Islet of Langerhans (tissue), 1 donor: Measurements from ENCODE around the gene ACTR1B.
"Not testable (repeated sequence)": the region's sequence is repeated elsewhere in the genome, so short reads cannot be mapped to it uniquely, and the experiment has no call there.

Experiments
- FAIRE-seq: peaks from one replicate; lab custom pipeline; 2011; peaks lifted over from hg19 to GRCh38; lab: Jason Lieb, UNC

Gene ACTR1B

DNA sequence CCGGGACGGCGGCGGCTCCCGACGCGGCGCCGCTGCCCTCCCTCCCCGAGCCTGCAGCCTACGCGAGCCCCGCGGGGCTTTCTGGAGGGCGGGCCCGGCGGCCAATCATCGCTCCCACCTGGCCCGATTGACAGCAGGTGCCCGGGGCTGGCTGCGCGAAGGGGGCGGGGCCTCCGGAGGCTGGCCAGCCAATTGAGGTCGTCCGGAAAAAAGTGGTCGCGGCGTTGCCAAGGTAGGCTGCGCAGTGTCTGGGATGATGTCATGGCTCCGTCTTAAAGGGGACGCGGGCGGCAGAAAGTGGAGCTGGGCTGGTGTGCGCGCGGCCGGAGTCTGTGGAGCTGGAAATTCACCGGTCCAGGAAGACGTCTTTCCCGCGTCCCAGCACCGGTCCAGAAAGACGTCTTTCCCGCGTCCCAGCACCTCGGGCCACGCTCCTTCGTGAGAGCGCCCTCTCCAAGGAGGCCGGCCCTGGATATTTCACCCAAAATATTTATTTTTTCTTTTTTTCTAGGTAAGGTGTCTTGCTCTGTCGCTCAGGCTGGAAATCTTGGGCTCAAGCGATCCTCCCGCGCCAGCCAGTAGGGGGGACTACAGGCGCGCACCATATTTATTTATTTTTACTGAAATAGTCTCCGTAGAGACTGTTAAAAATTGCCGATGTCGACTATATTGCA, at the start of gene ACTR1B:
TSS of gene ACTR1B (minus strand) at position 83 of the 674 bp plus-strand sequence. CDS start 154 bp downstream, outside the sequence.
- FAIRE-seq: peak; percentile 5

DNA sequence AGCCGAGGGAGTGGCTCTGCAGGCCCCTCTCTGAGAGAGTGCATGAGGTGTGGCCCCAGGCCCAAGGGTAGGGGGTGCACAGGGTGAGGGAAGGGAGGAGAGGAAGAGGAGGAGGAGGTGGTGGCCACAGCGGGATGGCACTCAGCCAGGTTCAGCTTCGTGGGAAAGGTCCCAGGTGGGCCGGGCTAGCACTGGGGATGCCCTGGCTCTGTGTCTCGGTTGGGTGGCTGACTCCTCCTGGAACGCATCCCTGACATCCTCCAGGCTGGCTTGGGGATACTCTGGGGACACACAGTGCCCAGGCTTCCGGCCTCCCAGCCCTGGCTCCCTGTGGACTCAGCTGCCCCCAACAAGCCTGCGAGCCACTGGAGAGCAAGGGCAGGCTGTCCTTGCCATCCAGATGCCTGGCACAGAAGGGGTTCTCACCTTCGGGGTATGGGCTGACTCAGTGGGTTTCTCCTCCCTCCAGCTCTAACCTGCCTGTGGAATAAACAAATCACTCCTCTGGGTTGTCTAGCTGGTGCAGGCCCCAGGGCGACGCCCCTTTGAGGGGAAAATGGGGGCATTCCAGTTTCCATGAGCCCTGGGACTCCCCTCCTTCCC, 49.0 kb upstream of the ACTR1B start:
- no peak for FAIRE-seq

DNA sequence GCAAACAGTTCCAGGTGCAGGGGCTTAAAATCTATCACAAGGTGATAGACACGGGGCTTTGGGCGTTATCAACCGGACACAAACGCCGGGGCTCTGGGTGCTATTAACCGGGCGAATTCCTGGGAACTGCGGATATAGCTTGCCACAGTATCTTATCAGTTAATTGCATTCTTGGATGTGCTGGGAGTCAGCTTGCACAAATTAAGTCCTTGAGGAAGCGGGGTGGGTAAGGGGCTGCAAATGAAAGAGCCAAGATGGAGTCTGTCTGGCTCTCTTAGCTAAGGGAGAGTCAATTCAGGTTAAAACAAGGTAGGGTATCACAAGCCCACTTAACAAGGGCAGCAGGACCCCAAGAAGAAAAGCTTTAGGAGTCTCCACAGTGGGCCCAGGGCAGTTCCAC, 48.3 kb upstream of the ACTR1B start:
- not testable (repeated sequence) for FAIRE-seq

DNA sequence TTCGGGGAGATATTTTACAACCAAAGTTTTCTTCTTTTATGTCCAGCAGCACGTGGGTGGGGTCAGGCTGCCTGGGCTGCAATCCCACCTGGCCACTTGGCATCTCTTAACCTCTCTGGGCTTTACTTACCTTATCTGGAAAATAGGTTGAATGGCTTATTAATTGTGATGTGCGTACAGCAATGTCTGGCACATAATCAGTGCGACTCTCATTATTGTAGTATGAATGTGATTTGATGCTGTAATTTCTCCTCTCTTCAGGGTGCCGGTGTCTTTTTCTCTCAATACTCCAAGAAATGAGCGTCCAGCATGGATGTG, 47.5 kb upstream of the ACTR1B start:
- no peak for FAIRE-seq

DNA sequence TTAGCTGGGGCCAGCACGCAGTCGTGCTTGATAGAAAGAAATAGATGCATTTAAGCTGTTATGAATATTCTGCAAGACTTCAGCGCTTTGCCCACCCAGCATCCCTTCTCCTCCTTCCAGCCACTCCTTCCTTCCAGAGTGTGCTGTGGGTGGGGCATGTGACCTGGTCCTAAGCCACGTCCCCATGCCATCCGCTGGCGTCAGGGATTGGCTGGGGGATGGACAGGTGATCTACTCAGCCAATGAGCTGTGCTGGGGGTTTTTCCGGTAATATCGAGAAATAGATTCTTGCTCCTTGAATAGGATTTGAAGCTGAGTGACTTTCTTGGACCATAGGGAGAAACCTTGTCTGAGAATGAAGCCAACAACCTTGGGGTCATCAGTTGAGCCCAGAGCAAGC, 44.8 kb upstream of the ACTR1B start:
- no peak for FAIRE-seq

DNA sequence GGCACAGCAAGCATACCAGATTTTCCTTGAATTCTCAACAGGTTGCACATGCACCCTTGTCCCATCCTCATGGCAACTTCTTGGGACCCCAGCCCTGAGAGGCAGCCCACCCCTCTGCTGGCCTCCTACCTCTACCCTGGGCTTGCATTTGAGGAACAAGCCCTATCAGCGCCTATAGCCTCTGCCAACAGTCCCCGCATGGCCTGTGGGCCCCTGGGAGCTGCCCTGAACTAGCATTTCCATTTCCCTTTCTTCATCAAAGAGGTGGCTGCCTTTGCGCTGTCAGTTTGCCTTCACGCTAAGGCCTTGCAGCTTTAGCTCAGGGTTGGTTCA, 44.2 kb upstream of the ACTR1B start:
- no peak for FAIRE-seq

DNA sequence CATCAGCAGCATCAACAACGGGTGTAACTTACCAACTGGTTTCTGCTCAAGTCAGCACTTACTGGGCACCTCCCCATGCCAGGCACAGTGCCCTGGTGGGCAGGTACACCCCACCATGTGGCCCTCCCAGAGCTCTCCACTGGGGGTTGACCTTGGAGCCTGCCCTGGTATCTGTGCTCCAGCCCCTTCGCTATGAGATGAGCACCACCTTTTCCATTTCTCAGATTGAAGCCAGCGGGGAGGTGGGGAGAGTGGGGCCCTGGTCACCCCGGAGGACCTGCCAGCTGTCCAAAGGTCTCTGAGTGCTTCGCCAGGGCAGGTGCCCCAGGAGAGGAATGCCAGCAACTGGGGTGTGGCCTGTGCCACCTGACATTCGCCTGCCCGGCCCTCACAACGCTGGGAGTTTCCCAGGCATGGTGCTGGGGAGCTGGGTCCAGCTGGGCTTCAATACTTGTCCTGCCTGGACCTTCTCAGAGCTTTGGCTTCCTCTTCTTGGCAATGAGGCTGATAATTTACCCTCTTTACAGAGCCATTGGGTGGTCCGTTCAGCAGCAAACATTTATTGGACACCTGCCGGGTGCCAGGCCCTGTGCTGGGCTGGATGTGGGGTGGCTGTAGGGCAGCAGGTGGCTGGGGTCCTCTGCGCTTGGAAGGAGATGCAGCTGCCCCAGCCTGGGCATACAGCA, 43.7 kb upstream of the ACTR1B start:
- FAIRE-seq: no peak

DNA sequence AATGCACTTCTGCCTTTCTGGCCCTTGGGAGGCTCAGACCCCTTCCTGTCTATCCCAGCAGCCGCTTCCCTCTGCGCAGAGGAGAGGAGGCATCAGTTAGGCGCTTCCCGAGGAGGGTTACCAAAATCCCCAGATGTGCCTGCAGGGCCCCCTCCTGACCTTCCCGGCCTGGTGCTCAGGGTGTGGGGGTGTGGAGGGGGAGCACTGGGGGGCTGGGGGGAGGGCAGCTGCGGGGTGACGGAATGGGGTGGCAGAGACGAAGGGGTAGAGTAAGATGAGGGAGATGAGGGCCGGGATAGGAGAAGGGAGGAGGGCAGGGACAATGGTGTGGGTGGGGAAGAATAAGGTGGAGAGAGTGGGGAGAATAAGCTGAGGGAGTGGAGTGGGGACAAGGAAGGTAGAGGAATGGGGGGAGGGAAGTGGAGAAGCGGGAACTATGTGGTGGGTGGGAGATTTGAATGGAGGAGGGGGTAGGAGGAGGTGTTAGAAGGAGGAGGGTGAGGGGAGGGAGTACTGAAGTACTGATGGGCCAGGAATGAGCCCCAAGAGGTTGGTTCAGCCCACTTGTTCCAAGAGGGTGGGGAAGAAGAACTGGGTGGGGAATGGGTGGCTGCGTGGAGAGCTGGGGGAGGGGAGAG, 43.0 kb upstream of the ACTR1B start:
- no peak for FAIRE-seq

DNA sequence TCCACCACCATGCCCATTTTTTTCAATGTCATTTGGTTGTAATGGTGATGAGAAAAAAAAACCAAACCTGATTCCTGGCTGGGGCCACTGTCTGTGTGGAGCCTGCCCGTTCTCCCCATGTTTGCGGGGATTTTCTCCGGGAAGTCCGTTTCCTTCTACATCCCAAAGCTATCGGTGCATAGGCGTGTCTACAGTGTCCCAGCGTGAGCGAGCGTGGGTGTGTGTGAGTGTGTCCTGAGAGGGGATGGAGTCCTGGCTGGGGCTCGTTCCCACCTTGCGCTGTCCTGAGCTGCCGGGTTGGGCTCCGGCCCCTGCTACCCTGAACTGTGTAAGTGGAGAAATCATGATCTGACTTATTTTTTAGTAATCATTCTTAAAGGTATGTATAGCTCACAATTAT, 42.3 kb upstream of the ACTR1B start:
- FAIRE-seq: no peak

DNA sequence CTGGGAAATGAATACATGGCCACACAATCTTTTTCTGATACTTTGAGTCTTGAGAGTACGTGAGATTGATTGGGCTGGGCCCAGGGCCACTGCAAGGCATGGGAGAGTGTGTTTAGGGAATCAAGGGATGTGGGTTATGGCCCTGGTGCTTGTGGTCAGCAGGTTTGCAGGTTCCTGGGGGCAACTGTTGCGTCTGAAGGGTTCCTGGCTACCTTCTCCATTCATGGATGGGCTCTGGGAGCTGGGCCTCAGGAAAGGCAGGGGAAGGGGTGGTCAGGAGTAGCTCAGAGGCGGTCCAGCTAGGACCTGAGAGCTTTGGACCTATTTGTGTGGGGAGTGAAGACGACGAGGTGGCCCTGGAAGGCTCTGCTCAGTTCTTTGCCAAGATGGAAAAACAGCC, 41.1 kb upstream of the ACTR1B start:
- no peak for FAIRE-seq

DNA sequence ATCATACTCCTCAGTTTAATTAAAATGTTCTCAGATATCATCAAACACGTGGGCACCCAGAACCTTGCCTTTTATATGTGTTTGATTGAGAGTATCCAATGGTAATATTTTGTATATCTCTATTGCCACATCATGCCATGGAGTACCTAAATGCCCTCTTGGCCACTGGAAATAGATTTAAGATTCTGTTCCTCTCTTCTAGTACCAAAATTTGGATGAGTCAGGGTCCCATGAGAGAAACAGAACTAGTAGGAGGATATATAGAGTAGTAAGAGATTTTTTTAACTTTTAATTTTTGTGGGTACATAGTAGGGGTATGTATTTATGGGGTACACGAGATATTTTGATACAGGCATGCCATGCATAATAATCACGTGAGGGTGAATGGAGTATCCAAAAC, 39.9 kb upstream of the ACTR1B start:
- FAIRE-seq: no peak

DNA sequence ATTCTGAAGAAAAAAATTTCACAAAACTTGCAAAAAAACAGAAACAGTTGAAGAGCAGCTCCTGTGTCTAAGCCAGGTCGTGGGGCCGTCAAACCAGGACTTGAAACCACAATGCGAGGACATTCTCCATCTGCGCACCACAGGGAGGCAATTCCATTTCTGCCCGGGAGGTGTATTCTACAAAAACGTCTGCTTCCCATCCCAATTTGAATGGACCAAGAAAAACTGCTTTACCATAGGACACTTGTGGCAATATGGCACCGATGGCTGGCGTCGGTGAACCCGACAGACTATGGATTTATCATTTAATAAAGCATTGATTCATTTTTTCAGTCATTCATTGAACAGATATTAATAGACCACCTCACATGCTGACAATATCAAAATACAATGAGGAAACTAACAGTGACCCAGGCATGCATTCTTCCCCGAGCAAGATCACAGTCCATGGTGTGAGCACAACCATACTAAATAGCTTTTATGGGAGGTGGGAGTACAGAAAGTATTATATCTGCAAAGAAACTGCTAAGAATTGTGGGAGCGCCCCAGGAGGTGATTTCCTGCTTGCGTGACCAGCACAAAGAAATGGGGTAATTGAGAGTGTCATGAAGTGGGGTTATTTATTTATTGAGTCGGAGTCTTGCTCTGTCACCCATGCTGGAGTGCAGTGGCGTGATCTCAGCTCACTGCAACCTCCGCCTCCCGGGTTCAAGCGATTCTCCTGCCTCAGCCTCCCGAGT, 39.1 kb upstream of the ACTR1B start:
- no peak for FAIRE-seq

DNA sequence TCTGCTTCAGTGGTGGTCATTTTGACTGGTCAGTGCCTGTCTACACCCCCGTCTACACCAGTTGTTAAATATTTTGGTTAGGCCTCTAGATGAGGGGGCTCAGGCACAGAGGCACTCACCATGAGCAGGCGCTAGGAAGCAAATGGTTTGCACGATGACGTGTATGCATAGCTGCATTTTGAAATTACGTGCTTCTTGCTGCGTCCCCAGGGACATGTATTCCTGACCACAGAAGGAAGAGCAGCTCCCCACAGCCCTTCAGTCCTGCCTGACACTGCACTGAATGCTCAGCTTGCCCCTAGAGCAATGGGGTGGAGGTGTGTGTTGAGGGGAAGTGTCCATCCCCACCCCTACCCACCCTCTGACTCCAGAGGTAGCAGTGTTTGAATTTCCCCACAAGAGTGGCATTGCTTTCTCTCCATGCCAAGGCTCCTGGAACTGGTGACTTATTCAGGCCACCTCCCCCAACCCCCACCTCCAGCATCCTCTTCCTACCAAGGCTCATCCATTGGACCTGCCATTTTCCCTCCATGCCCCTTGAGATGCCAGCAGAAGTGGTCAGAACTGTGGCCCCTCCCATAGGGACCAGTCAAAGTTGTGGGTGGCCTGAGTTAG, 38.1 kb upstream of the ACTR1B start:
- no peak for FAIRE-seq

DNA sequence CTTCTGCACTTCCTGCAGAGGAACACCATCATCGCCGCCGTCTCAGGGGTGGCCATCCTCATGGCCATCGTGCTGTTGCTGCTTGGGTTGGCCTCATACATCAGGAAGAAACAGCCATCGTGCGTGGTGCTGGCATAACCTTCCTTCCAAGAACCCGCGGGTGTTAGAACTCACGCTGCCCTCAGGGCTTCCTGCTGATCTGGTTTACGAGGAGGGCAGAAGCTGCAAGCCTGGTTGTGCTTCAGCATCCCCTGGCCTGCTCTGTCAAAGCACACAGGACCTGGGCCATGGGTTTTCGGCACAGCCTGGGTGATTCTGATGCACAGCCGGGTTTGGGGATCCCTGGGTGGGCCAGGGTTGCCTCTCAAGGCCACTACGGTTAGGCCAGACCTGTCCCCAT, 37.3 kb upstream of the ACTR1B start:
- FAIRE-seq: no peak

DNA sequence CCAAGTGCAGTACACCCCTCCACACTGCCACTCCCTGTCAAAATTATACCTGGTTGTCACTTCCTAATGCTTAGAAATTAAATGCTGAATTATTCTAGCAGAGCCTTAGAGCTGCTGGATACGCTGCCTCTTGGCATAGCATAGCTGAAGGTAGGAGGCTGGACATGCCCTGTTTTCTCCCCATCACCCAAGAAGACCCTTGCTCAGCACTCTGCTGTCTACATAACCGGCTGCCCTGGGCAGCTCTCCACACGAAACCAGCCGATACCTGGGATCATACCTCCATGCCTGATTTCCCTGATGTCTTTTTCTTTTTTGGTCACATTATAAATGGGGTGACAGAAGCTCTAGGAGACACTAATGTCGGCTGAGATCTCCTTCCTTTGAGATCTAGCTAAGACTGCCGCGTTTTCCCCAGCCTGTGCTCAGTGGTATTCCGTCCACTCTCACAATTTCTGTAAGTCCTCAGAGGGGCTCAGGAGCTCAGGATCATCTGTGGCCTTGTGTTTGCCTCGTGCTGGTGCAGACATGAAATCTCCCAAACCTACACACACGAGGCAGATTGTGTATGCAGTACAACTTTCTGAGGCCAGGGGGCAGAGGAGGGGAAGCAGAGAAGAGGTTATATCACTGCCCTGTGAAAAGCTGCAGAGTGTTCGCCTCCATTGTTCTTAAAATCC, 36.1 kb upstream of the ACTR1B start:
- FAIRE-seq: no peak

DNA sequence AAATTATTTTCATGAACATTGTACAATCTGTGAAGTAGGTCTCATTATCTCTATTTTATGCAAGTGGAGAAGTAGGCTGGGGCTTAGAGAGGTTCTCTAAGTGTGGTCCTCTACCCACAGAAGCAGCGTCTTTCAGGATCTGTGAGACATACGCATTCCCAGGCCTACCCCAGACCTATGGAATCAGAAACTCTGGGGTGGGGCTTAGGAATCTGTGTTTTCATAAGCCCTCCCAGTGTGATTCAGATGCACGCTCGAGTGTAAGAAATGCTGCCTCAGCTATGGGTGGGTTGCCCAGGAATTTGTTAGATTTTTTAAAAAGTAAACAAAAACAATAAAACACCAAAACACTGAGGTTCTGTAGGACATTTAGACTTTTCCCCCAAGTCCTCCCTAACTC, 34.7 kb upstream of the ACTR1B start:
- no peak for FAIRE-seq

DNA sequence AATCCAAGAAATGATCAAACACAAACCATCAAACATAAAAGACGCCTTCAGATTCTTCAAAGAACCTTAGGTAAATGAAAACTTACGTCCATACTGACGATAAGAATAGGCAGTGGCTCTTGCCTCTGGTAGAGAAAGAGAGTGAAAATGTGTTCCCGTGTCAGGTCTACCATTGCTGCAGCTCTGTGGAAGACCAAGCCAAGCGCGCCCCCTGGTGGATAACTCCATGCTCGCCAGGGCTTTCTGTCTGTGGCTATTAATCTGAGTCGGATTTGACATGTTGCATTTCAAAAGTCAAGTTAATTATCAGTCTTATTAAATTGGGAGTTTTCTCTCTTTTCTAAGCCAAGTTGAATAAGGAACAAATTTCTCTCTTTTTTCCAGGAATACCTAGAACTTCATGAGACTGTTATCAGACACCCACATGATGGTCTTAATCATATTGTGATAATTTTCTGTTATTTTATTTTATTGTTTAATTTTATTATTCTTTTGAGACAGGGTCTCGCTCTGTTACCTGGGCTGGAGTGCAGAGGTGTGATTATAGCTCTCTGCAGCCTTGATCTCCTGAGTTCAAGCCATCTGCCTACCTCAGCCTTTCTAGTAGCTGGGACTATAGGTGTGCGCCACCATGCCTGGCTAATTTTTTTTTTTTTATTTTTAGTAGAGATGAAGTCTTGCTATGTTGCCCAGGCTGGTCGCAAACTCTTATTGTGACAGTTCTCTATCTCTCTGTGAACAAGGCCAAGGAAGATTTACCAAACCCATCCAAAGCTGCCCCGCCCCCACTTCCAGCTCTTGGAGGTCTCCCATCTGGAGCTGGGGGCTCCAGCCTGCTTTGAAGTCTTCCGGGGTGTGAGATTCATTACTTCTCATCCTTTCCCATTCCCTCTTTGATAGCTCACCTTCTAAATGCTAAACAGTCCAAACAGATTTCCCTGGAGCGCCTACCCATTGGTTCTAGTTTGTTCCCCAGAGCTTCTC, 33.7 kb upstream of the ACTR1B start:
- peak; percentile 90 for FAIRE-seq

DNA sequence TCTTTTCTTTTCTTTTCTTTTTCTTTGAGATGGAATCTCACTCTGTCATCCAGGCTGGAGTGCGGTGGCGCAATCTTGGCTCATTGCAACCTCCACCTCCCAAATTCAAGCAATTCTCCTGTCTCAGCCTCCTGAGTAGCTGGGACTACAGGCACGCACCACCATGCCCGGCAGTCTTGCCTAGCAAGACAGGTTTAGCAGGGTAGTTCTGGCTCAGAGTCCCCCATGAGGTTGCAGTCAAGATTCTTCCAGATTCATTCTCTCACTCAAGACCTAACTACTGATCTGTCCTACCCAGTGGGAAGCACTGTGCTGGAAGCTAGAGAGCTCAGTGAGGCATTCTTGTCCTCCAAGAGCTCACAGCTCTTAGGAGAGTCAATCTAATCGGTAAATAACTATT, 31.9 kb upstream of the ACTR1B start:
- FAIRE-seq: no peak

DNA sequence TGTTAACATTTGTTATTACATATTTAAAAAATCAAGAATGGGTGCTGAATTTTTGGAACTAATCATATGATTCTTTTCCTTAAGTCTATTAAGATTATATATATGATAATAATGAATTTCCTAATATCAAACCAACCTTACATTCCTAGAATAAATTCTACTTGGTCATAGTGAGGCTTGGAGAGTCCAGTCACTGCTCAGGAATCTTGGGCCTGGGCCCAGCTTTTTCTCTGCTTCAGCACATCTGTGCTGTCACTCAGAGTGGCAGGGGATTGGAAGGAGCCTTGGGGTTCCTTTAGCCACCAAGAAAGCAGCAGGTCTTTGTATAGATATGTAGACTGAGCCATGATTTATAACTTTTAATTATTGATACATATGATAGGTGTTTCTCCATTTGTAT, 29.6 kb upstream of the ACTR1B start:
- FAIRE-seq: no peak

DNA sequence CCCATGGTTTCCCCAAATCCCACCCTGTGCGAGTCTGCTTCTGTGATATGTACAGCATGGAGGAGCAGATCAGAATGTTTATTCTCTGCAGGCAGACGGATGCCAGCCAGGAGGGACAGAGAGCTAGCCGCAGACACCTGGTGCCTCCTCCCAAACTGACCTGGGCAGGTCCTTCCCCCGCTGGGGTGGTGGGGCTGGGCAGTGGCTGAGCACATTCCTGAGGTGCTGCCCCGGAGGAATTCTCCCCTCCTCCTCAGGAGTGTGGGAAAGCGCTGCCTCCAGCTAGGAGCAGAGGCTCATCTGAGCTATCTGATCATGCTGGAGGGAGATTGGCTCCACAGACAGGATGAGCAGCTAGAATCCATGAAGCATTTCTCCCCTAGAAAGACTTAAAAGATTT, 27.3 kb upstream of the ACTR1B start:
- FAIRE-seq: no peak
